Progenitor cell of endocrine pancreas (in vitro differentiated cells): ENCODE measurements around the gene SURF6. TPM values are rescaled to one million over a fixed set of nuclear protein-coding genes. Genes with fewer than 3 reads are reported as not detected.
"Not testable (repeated sequence)": the region's sequence is repeated elsewhere in the genome, so short reads cannot be mapped to it uniquely, and the experiment has no call there.

Experiments
- DNase-seq: peaks from one replicate; pipeline ENCODE4 v3.0.0; 2021; ENCODE audit warnings: low spot score; ENCODE audit not compliant: unreplicated experiment
- H3K27ac Mint-ChIP-seq: 2 replicates; pipeline ENCODE4 v1.8.0; 2021; ENCODE audit warnings: mild to moderate bottlenecking, moderate library complexity, mixed read lengths
- H3K27me3 Mint-ChIP-seq: 2 replicates; pipeline ENCODE4 v1.8.0; 2021; ENCODE audit warnings: mixed read lengths
- H3K36me3 Mint-ChIP-seq: 2 replicates; pipeline ENCODE4 v1.8.0; 2022; ENCODE audit warnings: mixed read lengths; ENCODE audit not compliant: insufficient read depth
- H3K4me1 Mint-ChIP-seq: 2 replicates; pipeline ENCODE4 v1.8.0; 2021; ENCODE audit warnings: low read depth, mixed read lengths
- H3K4me3 Mint-ChIP-seq: 2 replicates; pipeline ENCODE4 v1.8.0; 2021; ENCODE audit warnings: low read depth, mild to moderate bottlenecking, moderate library complexity, mixed read lengths
- H3K9me3 Mint-ChIP-seq: 2 replicates; pipeline ENCODE4 v1.8.0; 2021; ENCODE audit warnings: low read depth, mixed read lengths
- CTCF ChIP-seq: fragments of 200-600 bp; sonication (generic); IDR thresholded peaks from one replicate; pipeline ENCODE4 v1.5.0; 2021; ENCODE audit warnings: antibody characterized with exemption, mild to moderate bottlenecking; ENCODE audit not compliant: unreplicated experiment
- total RNA-seq: library from RNA; stranded (reverse); gene quantifications from 2 replicates; pipeline ENCODE4 v1.2.1, GENCODE V29; 2021

SURF6 gene
- total RNA-seq, 1 donor from 2014 or later: 23.1 TPM

GRCh38 chr9:133380734-133381133 is 44.7 kb upstream of the SURF6 start:
- Mint-ChIP-seq H3K36me3 (no peaks in the 10 kb centered on the region), H3K4me1 (peaks cover 7% of the 10 kb centered on the region), H3K27ac (no peak overlapping the region), H3K27me3 (no peaks in the 10 kb centered on the region), H3K9me3 (no peaks in the 10 kb centered on the region), H3K4me3 (no peak overlapping the region)
- TF ChIP-seq CTCF: no peak
- DNase-seq: no peak

DNA sequence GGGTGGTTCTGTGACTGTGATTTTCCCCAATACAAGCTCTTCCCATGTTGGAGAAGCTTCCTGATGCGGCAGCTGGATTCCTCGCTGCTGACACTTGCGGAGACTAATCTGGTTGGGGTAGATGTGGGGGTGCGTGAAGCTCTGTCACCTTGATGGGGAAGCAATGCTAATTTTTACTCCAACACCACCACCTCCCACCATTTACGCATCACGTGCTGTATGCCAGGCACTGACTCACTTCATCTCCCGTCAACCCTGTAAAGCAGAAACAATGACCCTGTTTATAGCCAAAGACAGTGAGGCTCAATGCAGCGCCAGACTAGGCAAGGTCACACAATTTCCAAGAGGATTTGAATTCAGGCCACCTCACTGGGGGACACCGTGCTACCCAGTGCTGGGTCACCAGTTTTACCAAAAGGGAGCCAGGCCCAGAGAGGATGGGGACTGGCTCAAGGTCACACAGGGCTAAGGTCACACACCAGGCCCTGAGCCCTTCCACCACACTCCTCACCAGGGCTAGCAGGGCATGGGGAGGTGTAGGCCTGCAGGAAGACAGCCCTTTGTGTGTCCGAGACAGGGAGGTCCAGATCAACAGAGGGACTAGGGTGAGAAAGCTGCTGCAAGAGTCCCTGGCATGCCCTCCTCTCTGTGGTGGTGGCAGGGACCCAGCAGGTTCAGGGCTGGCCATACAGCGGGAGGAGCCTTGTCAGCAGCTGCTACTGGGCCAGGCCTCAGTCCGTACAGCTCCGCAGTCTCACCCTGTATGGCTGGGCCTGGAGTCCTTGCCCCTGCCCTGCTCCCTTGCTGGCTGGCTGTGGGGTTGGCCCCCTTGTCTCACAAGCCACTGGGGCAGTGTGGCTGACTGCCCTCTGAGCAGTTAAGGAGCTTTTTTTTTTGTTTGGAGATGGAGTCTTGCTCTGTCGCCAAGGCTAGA is 43.4 kb upstream of the SURF6 start:
- peaks cover 6% of the 10 kb centered on the region for H3K4me1 Mint-ChIP-seq
- no peak for DNase-seq
- no peak for TF ChIP-seq CTCF
- H3K27ac Mint-ChIP-seq: no peak overlapping the region
- no peaks in the 10 kb centered on the region for H3K27me3 Mint-ChIP-seq
- no peaks in the 10 kb centered on the region for H3K36me3 Mint-ChIP-seq
- no peaks in the 10 kb centered on the region for H3K9me3 Mint-ChIP-seq
- no peak overlapping the region for H3K4me3 Mint-ChIP-seq

- DNase-seq: no peak
- Mint-ChIP-seq H3K4me3 (no peak overlapping the region), H3K27me3 (no peaks in the 10 kb centered on the region), H3K9me3 (no peaks in the 10 kb centered on the region), H3K27ac (no peak overlapping the region), H3K4me1 (peaks cover 9% of the 10 kb centered on the region), H3K36me3 (no peaks in the 10 kb centered on the region)
- no peak for TF ChIP-seq CTCF
Measured at GRCh38 chr9:133378408-133378962, 42.5 kb upstream of the SURF6 start.

DNA sequence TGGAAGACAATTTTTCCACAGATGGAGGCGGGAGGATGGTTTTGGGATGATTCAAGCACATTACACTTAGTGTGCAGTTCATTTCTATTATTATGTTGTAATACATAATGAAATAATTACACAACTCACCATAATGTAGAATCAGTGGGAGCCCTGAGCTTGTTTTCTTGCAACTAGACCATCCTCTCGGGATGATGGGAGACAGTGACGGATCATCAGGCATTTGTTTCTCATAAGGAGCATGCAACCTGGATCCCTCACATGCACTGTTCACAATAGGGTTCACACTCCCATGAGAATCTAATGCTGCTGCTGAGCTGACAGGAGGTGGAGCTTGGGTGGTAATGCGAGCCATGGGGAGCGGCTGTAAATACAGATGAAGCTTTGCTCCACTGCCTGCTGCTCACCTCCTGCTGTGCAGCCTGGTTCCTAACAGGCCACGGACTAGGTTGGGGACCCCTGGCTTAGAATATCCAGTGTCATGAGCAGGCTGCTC is 41.8 kb upstream of the SURF6 start:
- Mint-ChIP-seq H3K36me3 (no peaks in the 10 kb centered on the region), H3K9me3 (no peaks in the 10 kb centered on the region), H3K27ac (no peak overlapping the region), H3K4me3 (no peak overlapping the region), H3K27me3 (no peaks in the 10 kb centered on the region), H3K4me1 (peaks cover 9% of the 10 kb centered on the region)
- no peak for DNase-seq
- no peak for TF ChIP-seq CTCF

GRCh38 chr9:133377280-133377679 is 41.3 kb upstream of the SURF6 start:
- H3K9me3 Mint-ChIP-seq, H3K27me3 Mint-ChIP-seq, H3K36me3 Mint-ChIP-seq, H3K27ac Mint-ChIP-seq, DNase-seq, H3K4me1 Mint-ChIP-seq: not testable (repeated sequence)
- peak overlapping the region; percentile 64 for H3K4me3 Mint-ChIP-seq
